Ishikawa (cell line): ENCODE results near the gene DIPK2B.

Experiments used
- CREB1 ChIP-seq: IDR thresholded peaks from 2 replicates; pipeline ENCODE4 v1.6.1; 2012; ENCODE audit warnings: low read depth
- EGR1 ChIP-seq: IDR thresholded peaks from 2 replicates; pipeline ENCODE4 v1.6.1; 2012
- FOXM1 ChIP-seq: IDR thresholded peaks from 2 replicates; pipeline ENCODE4 v1.6.1; 2012; ENCODE audit warnings: low read depth, borderline replicate concordance
- REST ChIP-seq: IDR thresholded peaks from 2 replicates; pipeline ENCODE4 v1.6.1; 2012; ENCODE audit warnings: low read depth, mild to moderate bottlenecking
- YY1 ChIP-seq: IDR thresholded peaks from 2 replicates; pipeline ENCODE4 v1.6.1; 2012; ENCODE audit warnings: low read depth
- ZBTB7A ChIP-seq: IDR thresholded peaks from 2 replicates; pipeline ENCODE4 v1.6.1; 2012; ENCODE audit warnings: low read depth

DNA sequence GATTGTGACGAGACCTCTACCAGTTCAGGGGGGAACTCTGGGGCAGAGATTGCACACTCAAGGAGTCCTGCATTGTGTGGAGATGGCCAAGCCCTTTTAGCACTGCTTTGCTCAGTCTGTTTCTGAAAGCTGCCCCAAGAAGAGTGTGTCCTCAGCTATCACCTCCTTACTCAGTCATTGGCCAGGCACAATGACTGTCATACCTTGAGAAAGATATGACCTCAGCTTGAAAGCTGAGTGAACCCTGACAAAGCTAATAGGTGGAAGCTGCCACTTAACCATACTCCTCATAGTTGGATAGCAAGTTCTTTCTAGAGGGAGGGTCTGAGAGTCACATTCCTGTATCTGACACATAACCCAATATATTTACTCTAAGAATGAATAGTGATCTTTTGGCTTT is 37.8 kb upstream of the DIPK2B start:
- TF ChIP-seq REST (no peak), FOXM1 (no peak), ZBTB7A (no peak), YY1 (no peak), EGR1 (no peak), CREB1 (no peak)
